GM23338 (cell line): Measurements from ENCODE around the gene CTDSP1. TPM values are rescaled to one million over a fixed set of nuclear protein-coding genes. Genes with fewer than 3 reads are reported as not detected.
A peak's percentile ranks its signal among the peaks of the same experiment; 100 is the strongest.

Source experiments
- ATAC-seq: fragments of 200-7000 bp; cut with Tn5 transposase; 3 replicates; pipeline ENCODE4 v1.9.1; 2020
- DNase-seq: peaks from one replicate; pipeline ENCODE4 v3.0.0-alpha.2; 2015; ENCODE audit warnings: low spot score
- H2AFZ ChIP-seq: fragments of 200-600 bp; sonication (generic); 2 replicates; pipeline ENCODE4 v1.8.0; 2016; ENCODE audit warnings: antibody characterized with exemption, mild to moderate bottlenecking, moderate library complexity
- H3F3A ChIP-seq: fragments of 200-600 bp; sonication (generic); replicated peaks from 2 replicates; pipeline ENCODE4 v1.8.0; 2017; ENCODE audit warnings: antibody characterized with exemption, mixed run types, low read depth
- H3K27ac ChIP-seq: fragments of 200-600 bp; sonication (generic); 2 replicates; pipeline ENCODE4 v1.6.1; 2016; ENCODE audit warnings: low read depth
- H3K27me3 ChIP-seq: fragments of 200-600 bp; sonication (generic); 2 replicates; pipeline ENCODE4 v1.8.0; 2016; ENCODE audit warnings: mild to moderate bottlenecking, mixed run types, moderate library complexity; ENCODE audit not compliant: insufficient read depth
- H3K36me3 ChIP-seq: fragments of 200-600 bp; sonication (generic); 2 replicates; pipeline ENCODE4 v1.8.0; 2016; ENCODE audit warnings: mild to moderate bottlenecking; ENCODE audit not compliant: insufficient read depth
- H3K4me1 ChIP-seq: fragments of 200-600 bp; sonication (generic); 2 replicates; pipeline ENCODE4 v1.8.0; 2016; ENCODE audit warnings: mild to moderate bottlenecking, moderate library complexity; ENCODE audit not compliant: insufficient read depth
- H3K4me2 ChIP-seq: fragments of 200-600 bp; sonication (generic); 2 replicates; pipeline ENCODE4 v1.7.1; 2017; ENCODE audit warnings: mixed run types
- H3K4me3 ChIP-seq: fragments of 200-600 bp; sonication (generic); 2 replicates; pipeline ENCODE4 v1.6.1; 2016; ENCODE audit warnings: mixed run types
- H3K79me2 ChIP-seq: fragments of 200-600 bp; sonication (generic); replicated peaks from 2 replicates; pipeline ENCODE4 v1.8.0; 2017; ENCODE audit warnings: mild to moderate bottlenecking; ENCODE audit not compliant: insufficient read depth
- H3K9me2 ChIP-seq: fragments of 200-600 bp; sonication (generic); 2 replicates; pipeline ENCODE4 v1.8.0; 2017; ENCODE audit not compliant: insufficient read depth
- H4K20me1 ChIP-seq: fragments of 200-600 bp; sonication (generic); replicated peaks from 2 replicates; pipeline ENCODE4 v1.8.0; 2017; ENCODE audit warnings: mild to moderate bottlenecking; ENCODE audit not compliant: insufficient read depth
- H3K27ac Mint-ChIP-seq: 2 replicates; pipeline ENCODE4 v1.8.0; 2020; ENCODE audit warnings: inconsistent platforms, mild to moderate bottlenecking, moderate library complexity, mixed read lengths
- H3K27me3 Mint-ChIP-seq: 3 replicates; pipeline ENCODE4 v1.8.0; 2022; ENCODE audit warnings: low read depth, mild to moderate bottlenecking, moderate library complexity, mixed read lengths, inconsistent platforms; ENCODE audit not compliant: insufficient read depth, poor library complexity
- H3K36me3 Mint-ChIP-seq: 3 replicates; pipeline ENCODE4 v1.8.0; 2021; ENCODE audit warnings: low read depth, mild to moderate bottlenecking, inconsistent platforms, moderate library complexity, mixed read lengths
- H3K4me1 Mint-ChIP-seq: 3 replicates; pipeline ENCODE4 v1.8.0; 2020; ENCODE audit warnings: mild to moderate bottlenecking, inconsistent platforms, mixed read lengths
- H3K4me3 Mint-ChIP-seq: 3 replicates; pipeline ENCODE4 v1.8.0; 2021; ENCODE audit warnings: moderate library complexity, mild to moderate bottlenecking, inconsistent platforms, mixed read lengths
- H3K9me3 Mint-ChIP-seq: 3 replicates; pipeline ENCODE4 v1.8.0; 2020; ENCODE audit warnings: moderate library complexity, mild to moderate bottlenecking, inconsistent platforms, mixed read lengths
- ETS1 ChIP-seq: IDR thresholded peaks from 2 replicates; pipeline ENCODE4 v1.6.1; 2016; ENCODE audit warnings: antibody characterized with exemption
- EZH2phosphoT487 ChIP-seq: fragments of 200-600 bp; sonication (generic); IDR thresholded peaks from one replicate; pipeline ENCODE4 v1.8.1; 2018; ENCODE audit warnings: antibody characterized with exemption; ENCODE audit not compliant: unreplicated experiment
- JUNB ChIP-seq: IDR thresholded peaks from one replicate; pipeline ENCODE4 v1.6.1; 2016; ENCODE audit warnings: antibody characterized with exemption; ENCODE audit not compliant: unreplicated experiment
- POLR2AphosphoS5 ChIP-seq: IDR thresholded peaks from 2 replicates; pipeline ENCODE4 v1.6.1; 2016; ENCODE audit warnings: antibody characterized with exemption, low read depth
- REST ChIP-seq: IDR thresholded peaks from one replicate; pipeline ENCODE4 v1.6.1; 2018; ENCODE audit warnings: antibody characterized with exemption; ENCODE audit not compliant: unreplicated experiment
- STAT1 ChIP-seq: IDR thresholded peaks from one replicate; pipeline ENCODE4 v1.6.1; 2016; ENCODE audit warnings: antibody characterized with exemption; ENCODE audit not compliant: unreplicated experiment
- ZNF331 ChIP-seq: fragments of 250-450 bp; sonication (Bioruptor Pico); IDR thresholded peaks from 2 replicates; pipeline ENCODE4 v1.5.0; 2020; ENCODE audit warnings: low read depth, mild to moderate bottlenecking, moderate library complexity
- polyA plus RNA-seq: library from polyadenylated mRNA; unstranded; fragments of >200 nt; fragmentation: Nextera tagmentation; extraction: Ambion mirVana; gene quantifications from 2 replicates; pipeline ENCODE4 v1.2.1, GENCODE V29; 2016
- total RNA-seq: library from RNA; depleted of rRNA; stranded (reverse); fragments of >200 nt; shearing (Covaris generic); gene quantifications from 2 replicates; pipeline ENCODE4 v1.2.3, GENCODE V29; 2014

Gene CTDSP1
- total and polyA plus RNA-seq, 2 experiments from 2014 or later = 6.7 to 21.8 TPM

GRCh38 chr2:218400167-218400929, 680 bp downstream of the CTDSP1 start:
- H3K4me3 Mint-ChIP-seq = peak overlapping the region; percentile 88
- Histone ChIP-seq H3K4me3 (peak overlapping the region; percentile 84), H3F3A (peaks cover 5% of the 10 kb centered on the region), H3K4me2 (peak overlapping the region; percentile 82), H4K20me1 (no peaks in the 10 kb centered on the region), H3K79me2 (no peaks in the 10 kb centered on the region), H3K9me2 (no peaks in the 10 kb centered on the region), H2AFZ (0 out of 2 replicates have a peak overlapping the region, but pooled peaks have one; percentile 56), H3K36me3 (no peaks in the 10 kb centered on the region), H3K4me1 (peaks cover 22% of the 10 kb centered on the region), H3K27me3 (peaks cover 36% of the 10 kb centered on the region), H3K27ac (no peak overlapping the region)
- peaks cover 12% of the 10 kb centered on the region for H3K36me3 Mint-ChIP-seq
- TF ChIP-seq POLR2AphosphoS5 (0 out of 2 replicates have a peak, but pooled peaks have one; percentile 28), JUNB (no peak), STAT1 (no peak), ETS1 (no peak), REST (no peak)
- peaks cover 31% of the 10 kb centered on the region for H3K4me1 Mint-ChIP-seq
- peaks cover 42% of the 10 kb centered on the region for H3K27me3 Mint-ChIP-seq
- ATAC-seq = peak; percentile 5
- H3K27ac Mint-ChIP-seq = no peak overlapping the region
- no peaks in the 10 kb centered on the region for H3K9me3 Mint-ChIP-seq
- DNase-seq = peak; percentile 64

- peak overlapping the region; percentile 84 for H3K4me3 ChIP-seq
- TF ChIP-seq STAT1 = no peak
- TF ChIP-seq JUNB = no peak
- no peak for TF ChIP-seq ZNF331 (CRISPR knock-in tag)
- no peak for TF ChIP-seq ETS1
- TF ChIP-seq EZH2phosphoT487 = no peak
- TF ChIP-seq POLR2AphosphoS5 = no peak
Observed at GRCh38 chr2:218400930-218401881, 1.5 kb downstream of the CTDSP1 start.

More at GRCh38 chr2:218400930-218401881, 1.5 kb downstream of the CTDSP1 start:
- H3K36me3 Mint-ChIP-seq = peaks cover 12% of the 10 kb centered on the region
- no peak overlapping the region for H2AFZ ChIP-seq
- no peaks in the 10 kb centered on the region for H3K79me2 ChIP-seq
- H3K9me2 ChIP-seq = no peaks in the 10 kb centered on the region
- peak overlapping the region; percentile 82 for H3K4me2 ChIP-seq
- H3K4me3 Mint-ChIP-seq = peak overlapping the region; percentile 88; the same call in 2 of the 3 replicates
- H3K4me1 Mint-ChIP-seq = peaks cover 30% of the 10 kb centered on the region
- DNase-seq = no peak
- peaks cover 25% of the 10 kb centered on the region for H3K4me1 ChIP-seq
- peaks cover 32% of the 10 kb centered on the region for H3K27me3 ChIP-seq
- no peaks in the 10 kb centered on the region for H3K9me3 Mint-ChIP-seq
- no peak overlapping the region for H3K27ac ChIP-seq
- peaks cover 35% of the 10 kb centered on the region for H3K27me3 Mint-ChIP-seq
- no peaks in the 10 kb centered on the region for H3K36me3 ChIP-seq
- H4K20me1 ChIP-seq = no peaks in the 10 kb centered on the region
- peaks cover 9% of the 10 kb centered on the region for H3F3A ChIP-seq
- ATAC-seq = no peak
- H3K27ac Mint-ChIP-seq = no peak overlapping the region
